Measurements from ENCODE around the gene SS18L1.

- TF ChIP-seq SP1 (IDR thresholded peaks at IDR 0.05) (no peak), ELF4 (IDR thresholded peaks at IDR 0.05) (no peak), TARDBP (IDR thresholded peaks at IDR 0.05) (no peak), FOXM1 (IDR thresholded peaks at IDR 0.05; ENCODE audit: borderline replicate concordance) (no peak), FOXK2 (IDR thresholded peaks at IDR 0.05) (no peak), LEF1 (IDR thresholded peaks at IDR 0.05; ENCODE audit: borderline replicate concordance) (no peak), CTBP1 (IDR thresholded peaks at IDR 0.05; ENCODE audit: borderline replicate concordance) (no peak), FOXA1 (IDR thresholded peaks at IDR 0.05) (no peak), L3MBTL2 (conservative IDR thresholded peaks at IDR 0.05) (no peak), BHLHE40 (IDR thresholded peaks at IDR 0.05; ENCODE audit: borderline replicate concordance) (no peak)
- TF ChIP-seq, protein P1, sequence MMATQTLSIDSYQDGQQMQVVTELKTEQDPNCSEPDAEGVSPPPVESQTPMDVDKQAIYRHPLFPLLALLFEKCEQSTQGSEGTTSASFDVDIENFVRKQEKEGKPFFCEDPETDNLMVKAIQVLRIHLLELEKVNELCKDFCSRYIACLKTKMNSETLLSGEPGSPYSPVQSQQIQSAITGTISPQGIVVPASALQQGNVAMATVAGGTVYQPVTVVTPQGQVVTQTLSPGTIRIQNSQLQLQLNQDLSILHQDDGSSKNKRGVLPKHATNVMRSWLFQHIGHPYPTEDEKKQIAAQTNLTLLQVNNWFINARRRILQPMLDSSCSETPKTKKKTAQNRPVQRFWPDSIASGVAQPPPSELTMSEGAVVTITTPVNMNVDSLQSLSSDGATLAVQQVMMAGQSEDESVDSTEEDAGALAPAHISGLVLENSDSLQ (IDR thresholded peaks at IDR 0.05) = no peak
Measured at GRCh38 chr20:62215020-62215990, 71.7 kb downstream of the SS18L1 start.
